HS-5 (cell line): ENCODE measurements around the gene KCNQ1OT1.
A peak's percentile ranks its signal among the peaks of the same experiment; 100 is the strongest.

Experiments used
- DNase-seq: peaks from one replicate; pipeline ENCODE4 v3.0.0-alpha.2; 2012; ENCODE audit warnings: low read depth

The KCNQ1OT1 gene

DNA sequence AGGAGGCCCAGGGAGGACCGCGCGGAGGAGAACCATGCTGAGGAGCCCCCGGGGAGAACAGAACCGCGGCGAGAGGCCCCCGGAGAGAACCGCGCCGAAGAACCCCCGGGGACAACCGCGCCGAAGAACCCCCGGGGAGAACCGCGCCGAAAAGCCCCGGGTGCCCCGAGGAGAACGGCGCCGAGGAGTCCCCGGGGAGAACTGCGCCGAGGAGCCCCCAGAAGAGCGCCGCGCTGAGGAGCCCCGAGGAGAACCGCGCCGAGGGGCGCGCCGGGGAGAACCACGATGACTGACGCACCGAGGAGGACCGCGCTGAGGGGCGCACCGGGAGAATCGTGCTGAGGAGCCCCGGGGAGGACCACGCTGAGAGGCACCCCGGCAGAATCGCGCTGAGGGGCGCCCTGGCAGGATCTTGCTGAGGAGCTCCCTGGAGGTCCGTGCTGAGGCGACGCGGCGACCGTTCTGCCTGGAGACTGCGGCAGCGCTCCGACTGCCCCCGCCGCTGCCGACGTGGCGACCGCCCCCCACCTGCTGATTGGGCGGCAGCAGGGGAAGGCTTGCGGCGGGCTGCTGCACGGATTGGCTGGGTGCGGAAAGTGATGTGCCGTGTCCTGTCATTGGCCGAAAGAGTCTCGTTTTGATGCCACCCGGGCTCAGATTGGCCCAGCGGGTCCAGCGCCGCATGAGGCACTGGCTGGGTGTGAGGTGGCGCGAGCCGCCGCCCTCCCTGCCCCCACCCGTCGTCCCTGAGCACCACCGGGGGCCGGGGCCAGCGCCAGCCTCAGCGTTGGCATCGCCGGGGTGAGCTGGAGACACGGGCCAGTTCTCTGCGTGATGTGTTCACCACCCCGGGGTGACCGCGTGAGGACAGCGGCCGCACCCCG is at the start of gene KCNQ1OT1:
TSS of gene KCNQ1OT1 (minus strand) at position 464 of the 884 bp plus-strand sequence.
- peak; percentile 64 for DNase-seq

- no peak for DNase-seq
Observed at GRCh38 chr11:2748814-2749554, 49.2 kb upstream of the KCNQ1OT1 start.

DNA sequence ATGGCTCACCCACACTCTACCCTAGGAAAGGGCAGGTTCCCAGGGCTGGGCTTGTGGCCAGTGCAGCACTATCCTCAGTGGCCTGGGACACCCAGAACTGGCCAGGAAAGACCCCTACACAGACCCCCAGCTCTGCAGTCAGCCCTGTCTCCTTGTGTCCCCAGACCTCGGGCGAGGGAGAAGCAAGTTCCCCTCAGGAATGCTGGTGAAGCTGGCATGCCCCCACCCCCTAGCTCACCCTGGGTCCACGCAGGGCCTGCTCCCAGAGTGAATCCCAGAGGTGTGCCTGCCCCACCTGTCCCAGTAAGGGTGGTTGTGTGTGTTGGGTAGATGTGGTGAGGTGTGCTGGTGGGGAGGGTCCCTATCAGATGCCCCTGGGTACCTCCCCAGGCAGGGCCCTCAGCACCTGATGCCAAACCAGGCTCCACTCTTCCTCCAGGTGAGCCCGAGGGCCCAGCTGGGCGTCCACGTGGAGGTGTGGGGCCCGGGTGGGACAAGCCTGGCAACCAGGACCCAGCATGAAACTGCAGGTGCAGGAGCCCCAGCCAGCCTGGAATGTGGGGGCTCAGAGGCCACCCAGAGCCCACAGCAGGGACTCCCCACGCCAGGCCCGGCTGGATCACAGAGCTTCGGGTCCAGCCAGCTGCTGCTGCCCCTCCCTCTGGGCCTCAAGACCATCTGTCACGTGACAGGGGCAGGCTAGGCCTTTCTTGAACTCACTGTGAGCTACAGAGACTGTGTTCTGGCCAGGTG is 48.4 kb upstream of the KCNQ1OT1 start:
- DNase-seq: no peak

GRCh38 chr11:2747248-2748027 is 47.6 kb upstream of the KCNQ1OT1 start:
- no peak for DNase-seq

DNA sequence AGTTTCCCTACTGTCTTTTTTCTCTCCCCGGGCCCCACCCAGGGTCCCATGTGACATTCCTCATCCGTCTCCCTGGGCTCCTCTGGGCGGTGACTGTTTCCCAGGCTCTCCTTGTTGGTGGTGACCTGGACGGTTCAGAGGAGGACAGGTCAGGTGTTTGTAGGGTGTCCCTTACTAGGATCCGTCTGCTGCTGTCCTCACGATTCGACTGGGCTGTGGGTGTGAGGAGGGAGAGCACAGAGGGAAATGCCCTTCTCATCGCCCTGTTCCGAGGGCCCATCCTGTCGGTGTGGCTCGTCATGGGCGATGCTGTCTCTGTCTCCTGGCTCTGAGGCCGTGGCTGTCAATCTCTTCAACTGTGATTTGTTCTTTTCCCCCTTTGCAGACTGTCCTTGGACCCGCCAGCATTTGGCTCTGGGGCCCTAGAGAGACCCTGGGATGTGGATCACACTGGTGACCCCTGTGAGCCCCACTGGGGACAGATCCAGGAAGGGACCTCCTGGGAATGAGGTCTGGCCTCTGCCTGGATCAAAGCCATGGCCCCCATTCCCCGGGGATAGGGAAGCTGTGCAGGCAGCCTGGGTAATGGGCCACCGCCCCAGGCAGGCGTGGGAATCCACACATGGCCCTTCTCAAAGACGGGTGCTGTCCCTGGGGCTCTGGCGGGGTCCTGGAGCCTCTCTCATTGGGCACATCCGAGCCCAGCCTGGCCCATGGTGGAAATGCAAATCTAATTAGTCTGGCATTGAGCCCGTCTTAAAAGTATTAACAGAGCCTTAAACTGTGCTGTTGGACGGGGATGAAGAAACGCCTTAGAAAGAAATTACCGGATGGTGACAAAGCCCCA is 46.8 kb upstream of the KCNQ1OT1 start:
- no peak for DNase-seq

- no peak for DNase-seq
Observed at GRCh38 chr11:2745511-2745910, 45.7 kb upstream of the KCNQ1OT1 start.

GRCh38 chr11:2744166-2744565 is 44.4 kb upstream of the KCNQ1OT1 start:
- no peak for DNase-seq

DNA sequence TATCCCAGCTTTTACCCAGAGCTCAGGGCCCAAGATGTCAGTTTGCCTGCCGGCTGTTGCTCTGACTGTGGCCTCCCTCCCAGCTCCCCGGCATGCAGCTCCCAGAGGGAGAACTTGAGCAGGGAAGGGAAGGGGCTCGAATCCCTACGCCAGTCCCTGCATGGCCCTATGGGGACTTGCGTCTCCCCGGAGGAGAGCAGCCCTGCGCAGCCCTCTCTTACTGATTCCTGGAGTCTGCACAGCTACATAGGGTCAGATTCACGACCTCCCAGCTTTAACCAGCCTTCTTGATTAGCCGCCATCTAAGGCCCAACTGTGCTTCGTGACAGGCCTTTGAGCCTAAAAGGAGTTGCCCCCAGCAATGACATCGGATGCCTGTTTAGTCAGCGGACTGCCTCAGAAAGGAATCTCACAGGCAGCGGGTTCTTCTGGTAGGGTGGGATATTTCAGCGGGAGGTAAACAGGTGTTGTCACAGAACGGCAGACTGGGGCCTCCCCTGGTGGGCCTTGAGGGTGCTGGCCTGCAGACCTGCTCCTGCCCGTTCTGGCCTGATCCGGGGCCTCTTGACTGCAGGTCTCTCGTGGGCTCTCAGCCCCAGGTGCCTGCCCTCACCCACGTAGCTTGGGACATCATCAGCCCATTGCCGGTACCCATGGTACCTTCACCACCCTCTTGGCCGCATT is 43.8 kb upstream of the KCNQ1OT1 start:
- DNase-seq: no peak

- no peak for DNase-seq
Observed at GRCh38 chr11:2742611-2743426, 43.0 kb upstream of the KCNQ1OT1 start.

DNA sequence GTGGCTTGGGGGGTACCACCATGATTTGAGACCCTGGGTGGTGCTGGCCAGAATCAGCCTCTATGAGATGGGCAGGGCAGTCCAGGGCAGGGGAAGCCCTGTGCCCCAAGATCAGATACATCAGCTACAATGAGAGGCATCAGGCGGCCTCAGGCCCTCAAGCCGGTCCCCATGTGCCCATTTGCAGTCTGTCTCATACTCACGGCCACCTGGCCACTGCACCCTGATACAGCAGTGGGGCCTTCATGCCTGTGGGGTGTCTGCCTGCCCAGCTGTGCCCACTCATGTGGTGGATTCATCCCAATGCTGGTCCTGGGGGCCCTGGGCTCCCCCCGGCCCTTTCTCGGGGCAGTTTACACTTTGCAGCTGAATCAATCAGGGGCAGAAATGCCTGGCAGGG is 42.4 kb upstream of the KCNQ1OT1 start:
- DNase-seq: no peak

- DNase-seq: peak; percentile 31
Observed at GRCh38 chr11:2741377-2742131, 41.8 kb upstream of the KCNQ1OT1 start.

GRCh38 chr11:2741006-2741376 is 41.2 kb upstream of the KCNQ1OT1 start:
- no peak for DNase-seq

DNA sequence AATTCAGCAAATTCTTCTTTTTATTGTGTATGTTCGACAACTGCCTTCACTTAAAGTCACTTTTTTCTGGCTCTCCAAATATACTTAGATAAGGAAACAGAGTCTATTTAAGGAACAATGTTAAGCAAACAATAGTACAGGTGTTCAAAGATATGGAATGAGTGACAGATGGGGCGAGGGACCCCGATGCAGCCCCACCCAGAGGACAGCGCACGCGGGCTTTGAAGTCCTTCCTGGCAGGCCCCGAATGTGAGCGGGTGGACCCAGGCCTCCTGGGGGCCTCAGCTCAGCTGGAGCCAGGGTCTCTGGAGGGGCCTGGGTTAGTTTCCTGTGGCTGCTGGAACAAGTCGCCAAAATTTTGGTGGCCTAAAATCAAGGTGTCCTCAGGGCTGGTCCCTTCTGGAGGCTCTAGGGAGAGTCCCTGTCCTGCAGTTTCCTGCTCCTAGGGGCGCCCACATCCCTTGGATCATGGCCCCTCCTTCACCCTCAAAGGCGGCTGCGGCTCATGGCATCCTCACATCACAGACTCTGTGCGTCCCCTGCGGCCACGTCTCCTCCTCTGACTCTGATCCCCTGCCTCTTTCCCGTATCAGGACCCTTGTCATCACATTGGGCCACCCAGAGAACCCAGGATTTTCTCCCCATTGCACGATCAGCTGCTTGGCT is 40.6 kb upstream of the KCNQ1OT1 start:
- DNase-seq: no peak

- no peak for DNase-seq
Observed at GRCh38 chr11:2739531-2740274, 39.9 kb upstream of the KCNQ1OT1 start.

DNA sequence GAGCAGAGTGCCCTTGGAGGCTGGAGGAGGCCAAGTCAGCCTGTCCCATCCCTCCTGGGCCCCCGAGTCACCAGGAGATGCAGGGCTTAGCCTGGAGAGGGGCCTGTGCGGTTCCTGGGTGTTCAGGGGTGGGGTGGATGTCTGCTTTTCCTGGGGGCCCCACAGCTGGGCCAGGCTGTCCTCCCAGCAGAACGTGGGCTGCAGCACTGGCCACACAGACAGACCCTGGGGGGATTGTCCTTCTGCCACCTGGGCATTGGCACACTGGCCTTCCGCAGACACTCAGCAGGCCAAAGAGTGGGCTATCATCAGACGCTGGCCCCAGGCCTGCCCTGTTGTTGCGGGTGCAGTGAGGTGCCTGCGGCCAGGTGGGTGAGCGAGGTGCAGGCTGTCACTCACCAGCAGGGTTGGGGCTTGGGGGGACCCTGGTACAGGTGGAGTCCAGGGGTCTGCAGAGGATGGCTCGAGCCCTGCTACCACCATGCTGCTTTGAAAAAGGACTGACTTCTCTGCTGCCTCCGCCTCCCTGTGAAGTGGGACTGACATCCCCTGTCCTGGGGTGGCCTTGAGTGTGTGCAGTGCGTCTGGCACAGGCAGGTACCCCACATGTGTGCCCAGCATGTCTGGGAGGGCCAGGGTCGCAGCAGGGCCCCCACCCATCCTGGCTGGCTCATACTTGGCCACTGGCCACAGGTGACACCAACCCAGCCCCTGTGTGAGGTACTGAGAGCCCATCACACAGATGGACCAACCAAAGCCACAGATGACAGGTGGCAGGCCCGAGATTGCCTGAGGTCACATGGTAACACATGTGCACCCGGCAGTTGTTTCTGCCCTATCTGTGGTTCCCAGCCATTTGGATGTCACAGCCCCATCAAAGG is 39.0 kb upstream of the KCNQ1OT1 start:
- DNase-seq: no peak

GRCh38 chr11:2737866-2738265 is 38.1 kb upstream of the KCNQ1OT1 start:
- no peak for DNase-seq
